Measurements from ENCODE around the gene RASEF.

DNA sequence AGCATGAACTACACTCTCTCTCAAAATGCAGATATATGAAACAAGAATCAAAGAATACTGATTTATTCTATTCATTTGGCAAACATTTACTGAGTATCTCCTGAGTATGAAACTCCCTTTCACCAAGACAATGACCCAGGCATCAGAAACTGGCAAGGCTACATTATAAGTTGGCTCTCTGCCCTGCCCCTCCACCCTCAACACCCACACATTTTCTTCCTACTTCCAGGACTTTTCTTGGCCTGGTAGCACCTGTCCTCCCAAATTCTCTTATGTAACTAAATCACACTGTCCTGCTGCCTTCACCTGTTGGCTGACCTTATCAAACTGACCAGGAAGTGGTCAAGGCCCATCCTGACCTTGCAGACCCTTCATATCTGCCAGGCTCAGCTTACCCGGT, 3.5 kb downstream of the RASEF start:
- TF ChIP-seq, protein P1, sequence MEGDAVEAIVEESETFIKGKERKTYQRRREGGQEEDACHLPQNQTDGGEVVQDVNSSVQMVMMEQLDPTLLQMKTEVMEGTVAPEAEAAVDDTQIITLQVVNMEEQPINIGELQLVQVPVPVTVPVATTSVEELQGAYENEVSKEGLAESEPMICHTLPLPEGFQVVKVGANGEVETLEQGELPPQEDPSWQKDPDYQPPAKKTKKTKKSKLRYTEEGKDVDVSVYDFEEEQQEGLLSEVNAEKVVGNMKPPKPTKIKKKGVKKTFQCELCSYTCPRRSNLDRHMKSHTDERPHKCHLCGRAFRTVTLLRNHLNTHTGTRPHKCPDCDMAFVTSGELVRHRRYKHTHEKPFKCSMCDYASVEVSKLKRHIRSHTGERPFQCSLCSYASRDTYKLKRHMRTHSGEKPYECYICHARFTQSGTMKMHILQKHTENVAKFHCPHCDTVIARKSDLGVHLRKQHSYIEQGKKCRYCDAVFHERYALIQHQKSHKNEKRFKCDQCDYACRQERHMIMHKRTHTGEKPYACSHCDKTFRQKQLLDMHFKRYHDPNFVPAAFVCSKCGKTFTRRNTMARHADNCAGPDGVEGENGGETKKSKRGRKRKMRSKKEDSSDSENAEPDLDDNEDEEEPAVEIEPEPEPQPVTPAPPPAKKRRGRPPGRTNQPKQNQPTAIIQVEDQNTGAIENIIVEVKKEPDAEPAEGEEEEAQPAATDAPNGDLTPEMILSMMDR (IDR thresholded peaks at IDR 0.05) = no peak
- TF ChIP-seq POLR2A (IDR thresholded peaks at IDR 0.05) = no peak
